ENCODE results near the gene CCDC6.

CCDC6 gene

GRCh38 chr10:59770689-59771088 is 135.7 kb downstream of the CCDC6 start:
- TF ChIP-seq CTCF (IDR thresholded peaks at IDR 0.05; ENCODE audit: insufficient read depth, low read length, poor library complexity, severe bottlenecking), result no peak
- no peaks in the 10 kb centered on the region for H3K36me3 ChIP-seq (ENCODE audit: control insufficient read depth, insufficient read depth, low read length)
- no peak overlapping the region for H3K4me3 ChIP-seq (replicated peaks; ENCODE audit: low read depth, low read length)
- DNase-seq (ENCODE audit: extremely low read depth, insufficient read length), result no peak
- H3K27me3 ChIP-seq (replicated peaks; ENCODE audit: control insufficient read depth, insufficient read depth, low read length), result no peaks in the 10 kb centered on the region

GRCh38 chr10:59762505-59762904 is 143.9 kb downstream of the CCDC6 start:
- no peak for TF ChIP-seq CTCF (IDR thresholded peaks at IDR 0.05; ENCODE audit: insufficient read depth, low read length, poor library complexity, severe bottlenecking)
- no peaks in the 10 kb centered on the region for H3K27me3 ChIP-seq (replicated peaks; ENCODE audit: control insufficient read depth, insufficient read depth, low read length)
- H3K4me3 ChIP-seq (replicated peaks; ENCODE audit: low read depth, low read length), result no peak overlapping the region
- no peak for DNase-seq (ENCODE audit: extremely low read depth, insufficient read length)
- no peaks in the 10 kb centered on the region for H3K36me3 ChIP-seq (ENCODE audit: control insufficient read depth, insufficient read depth, low read length)

DNA sequence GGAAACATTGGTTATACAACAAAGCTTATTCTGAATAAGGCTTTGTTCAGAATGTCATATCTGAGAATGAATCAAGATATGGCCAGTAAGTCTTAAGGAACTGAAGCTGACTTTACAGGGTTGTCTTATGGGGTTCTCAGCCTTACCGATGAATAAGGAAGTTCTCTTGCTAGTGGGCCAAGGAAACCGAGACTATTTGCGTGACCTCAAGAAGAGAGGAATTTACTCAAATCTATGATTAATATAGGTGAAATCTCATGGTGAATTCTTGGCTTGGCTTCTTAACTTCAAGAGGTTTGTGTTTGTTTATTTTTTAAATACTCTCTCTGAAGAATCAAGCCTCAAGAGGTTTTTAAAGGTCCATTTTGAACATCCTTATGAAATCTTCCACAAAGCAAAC is 148.4 kb downstream of the CCDC6 start:
- no peak for DNase-seq (ENCODE audit: extremely low read depth, insufficient read length)
- TF ChIP-seq CTCF (IDR thresholded peaks at IDR 0.05; ENCODE audit: insufficient read depth, low read length, poor library complexity, severe bottlenecking), result no peak
- Histone ChIP-seq H3K27me3 (replicated peaks; ENCODE audit: control insufficient read depth, insufficient read depth, low read length) (no peaks in the 10 kb centered on the region), H3K4me3 (replicated peaks; ENCODE audit: low read depth, low read length) (no peak overlapping the region), H3K36me3 (ENCODE audit: control insufficient read depth, insufficient read depth, low read length) (no peaks in the 10 kb centered on the region)

- no peaks in the 10 kb centered on the region for H3K27me3 ChIP-seq (replicated peaks; ENCODE audit: control insufficient read depth, insufficient read depth, low read length)
- TF ChIP-seq CTCF (IDR thresholded peaks at IDR 0.05; ENCODE audit: insufficient read depth, low read length, poor library complexity, severe bottlenecking), result no peak
- DNase-seq (ENCODE audit: extremely low read depth, insufficient read length), result no peak
Measured at GRCh38 chr10:59754951-59755350, 151.4 kb downstream of the CCDC6 start.

GRCh38 chr10:59753267-59753666 is 153.1 kb downstream of the CCDC6 start, which contains the start of gene MRLN:
Gene MRLN, minus strand, starts transcription at chr10:59753455.
- DNase-seq (ENCODE audit: extremely low read depth, insufficient read length), result no peak

More at GRCh38 chr10:59754951-59755350, 151.4 kb downstream of the CCDC6 start:
- H3K36me3 ChIP-seq (ENCODE audit: control insufficient read depth, insufficient read depth, low read length), result no peaks in the 10 kb centered on the region
- no peak overlapping the region for H3K4me3 ChIP-seq (replicated peaks; ENCODE audit: low read depth, low read length)

More at GRCh38 chr10:59753267-59753666, 153.1 kb downstream of the CCDC6 start, which contains the start of gene MRLN:
- no peaks in the 10 kb centered on the region for H3K27me3 ChIP-seq (replicated peaks; ENCODE audit: control insufficient read depth, insufficient read depth, low read length)
- H3K4me3 ChIP-seq (replicated peaks; ENCODE audit: low read depth, low read length), result no peak within 1 kb of the TSS
- no peaks in the 10 kb centered on the region for H3K36me3 ChIP-seq (ENCODE audit: control insufficient read depth, insufficient read depth, low read length)
- TF ChIP-seq CTCF (IDR thresholded peaks at IDR 0.05; ENCODE audit: insufficient read depth, low read length, poor library complexity, severe bottlenecking), result no peak
